ENCODE data around the gene USP24.
A peak's percentile ranks its signal among the peaks of the same experiment; 100 is the strongest.
"Not testable (repeated sequence)": the region's sequence is repeated elsewhere in the genome, so short reads cannot be mapped to it uniquely, and the experiment has no call there.

Gene USP24

DNA sequence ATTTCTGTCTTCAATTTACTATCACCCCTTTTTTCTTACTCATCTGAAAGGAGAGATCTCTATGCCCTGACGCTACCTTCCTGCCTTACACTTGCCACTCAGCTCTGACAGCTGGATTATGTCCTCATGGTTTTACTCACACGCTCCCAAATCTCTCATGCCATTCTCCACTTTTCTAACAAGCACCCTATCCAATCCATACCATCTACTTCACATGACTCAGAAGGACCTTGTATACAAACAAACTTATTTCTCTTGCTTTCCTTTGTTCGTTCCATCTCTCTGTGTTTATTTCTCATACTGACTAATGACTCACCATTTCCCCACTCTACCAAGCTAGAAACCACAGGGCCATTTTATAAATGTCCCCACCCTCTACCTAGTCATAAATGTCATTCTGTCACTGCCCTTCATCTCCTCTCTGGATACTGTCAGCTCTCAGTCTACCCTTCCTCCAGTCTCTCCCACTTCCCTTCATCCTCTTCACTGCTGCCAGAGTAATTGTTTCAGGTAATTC is 87.3 kb downstream of the USP24 start:
- H3K4me3 Mint-ChIP-seq, result no peak overlapping the region

DNA sequence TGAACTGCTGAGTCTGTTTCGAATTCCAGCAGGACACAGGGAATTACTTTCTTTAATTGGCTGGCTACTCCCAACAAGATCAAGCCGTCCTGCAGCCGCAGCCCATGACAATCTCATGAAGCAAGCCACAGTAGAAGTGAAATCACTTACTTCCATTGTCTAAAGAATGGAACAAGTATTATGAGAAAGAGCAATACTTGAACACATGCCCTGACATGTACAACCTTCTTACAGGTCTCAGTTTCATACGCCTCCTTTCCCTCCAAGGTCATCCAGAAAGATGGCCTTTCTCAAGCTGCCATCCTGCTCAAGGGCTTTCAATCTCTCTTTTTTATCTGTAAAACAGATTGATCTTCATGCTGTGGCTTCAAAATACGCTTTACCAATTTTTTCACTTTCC is 90.7 kb downstream of the USP24 start:
- H3K9me3 Mint-ChIP-seq, result peaks cover 7% of the 10 kb centered on the region
- H3K27ac Mint-ChIP-seq, result no peak overlapping the region
- H3K4me1 Mint-ChIP-seq, result no peaks in the 10 kb centered on the region
- no peak overlapping the region for H3K4me3 Mint-ChIP-seq
- peaks cover 91% of the 10 kb centered on the region for H3K36me3 Mint-ChIP-seq (ENCODE audit: low read depth)
- H3K27me3 Mint-ChIP-seq (ENCODE audit: low read depth), result no peaks in the 10 kb centered on the region
- TF ChIP-seq, protein P1, sequence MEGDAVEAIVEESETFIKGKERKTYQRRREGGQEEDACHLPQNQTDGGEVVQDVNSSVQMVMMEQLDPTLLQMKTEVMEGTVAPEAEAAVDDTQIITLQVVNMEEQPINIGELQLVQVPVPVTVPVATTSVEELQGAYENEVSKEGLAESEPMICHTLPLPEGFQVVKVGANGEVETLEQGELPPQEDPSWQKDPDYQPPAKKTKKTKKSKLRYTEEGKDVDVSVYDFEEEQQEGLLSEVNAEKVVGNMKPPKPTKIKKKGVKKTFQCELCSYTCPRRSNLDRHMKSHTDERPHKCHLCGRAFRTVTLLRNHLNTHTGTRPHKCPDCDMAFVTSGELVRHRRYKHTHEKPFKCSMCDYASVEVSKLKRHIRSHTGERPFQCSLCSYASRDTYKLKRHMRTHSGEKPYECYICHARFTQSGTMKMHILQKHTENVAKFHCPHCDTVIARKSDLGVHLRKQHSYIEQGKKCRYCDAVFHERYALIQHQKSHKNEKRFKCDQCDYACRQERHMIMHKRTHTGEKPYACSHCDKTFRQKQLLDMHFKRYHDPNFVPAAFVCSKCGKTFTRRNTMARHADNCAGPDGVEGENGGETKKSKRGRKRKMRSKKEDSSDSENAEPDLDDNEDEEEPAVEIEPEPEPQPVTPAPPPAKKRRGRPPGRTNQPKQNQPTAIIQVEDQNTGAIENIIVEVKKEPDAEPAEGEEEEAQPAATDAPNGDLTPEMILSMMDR (IDR thresholded peaks at IDR 0.05; ENCODE audit: unreplicated experiment in 3 of 3), result no peak

More for the DNA sequence above, 87.3 kb downstream of the USP24 start:
- peak overlapping the region in 2 of 3 experiments; percentile 25 to 93 for H3K27ac Mint-ChIP-seq
- peaks cover 7% of the 10 kb centered on the region for H3K9me3 Mint-ChIP-seq
- TF ChIP-seq, protein P1 (IDR thresholded peaks at IDR 0.05; ENCODE audit: unreplicated experiment in 3 of 3), result no peak
- peaks cover 87% of the 10 kb centered on the region for H3K36me3 Mint-ChIP-seq (ENCODE audit: low read depth)
- no peaks in the 10 kb centered on the region for H3K4me1 Mint-ChIP-seq
- no peaks in the 10 kb centered on the region for H3K27me3 Mint-ChIP-seq (ENCODE audit: low read depth)

DNA sequence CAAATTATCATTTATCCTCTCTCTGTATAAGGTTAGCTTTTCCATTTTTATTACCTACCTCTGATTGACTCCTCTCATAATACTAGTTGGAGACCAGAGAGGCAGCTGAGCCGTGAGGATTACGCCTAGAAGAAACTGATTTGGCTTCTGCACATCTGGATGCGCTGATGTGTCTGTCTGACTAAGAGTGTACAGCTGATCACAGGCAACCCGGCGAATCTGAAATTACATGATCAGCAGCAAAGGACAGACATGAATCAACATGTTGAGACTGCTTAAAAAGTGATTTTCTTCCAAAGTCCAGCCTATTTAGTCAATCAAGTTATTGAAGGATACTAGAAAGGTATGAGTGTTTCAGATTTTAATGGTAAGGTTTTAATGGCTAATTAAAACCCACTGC is 94.6 kb downstream of the USP24 start:
- Mint-ChIP-seq H3K36me3 (ENCODE audit: low read depth) (peaks cover 92% of the 10 kb centered on the region), H3K4me1 (no peaks in the 10 kb centered on the region), H3K9me3 (peaks cover 13% of the 10 kb centered on the region), H3K27me3 (ENCODE audit: low read depth) (no peaks in the 10 kb centered on the region), H3K27ac (no peak overlapping the region), H3K4me3 (no peak overlapping the region)
- TF ChIP-seq, protein P1 (IDR thresholded peaks at IDR 0.05; ENCODE audit: unreplicated experiment in 3 of 3), result no peak

DNA sequence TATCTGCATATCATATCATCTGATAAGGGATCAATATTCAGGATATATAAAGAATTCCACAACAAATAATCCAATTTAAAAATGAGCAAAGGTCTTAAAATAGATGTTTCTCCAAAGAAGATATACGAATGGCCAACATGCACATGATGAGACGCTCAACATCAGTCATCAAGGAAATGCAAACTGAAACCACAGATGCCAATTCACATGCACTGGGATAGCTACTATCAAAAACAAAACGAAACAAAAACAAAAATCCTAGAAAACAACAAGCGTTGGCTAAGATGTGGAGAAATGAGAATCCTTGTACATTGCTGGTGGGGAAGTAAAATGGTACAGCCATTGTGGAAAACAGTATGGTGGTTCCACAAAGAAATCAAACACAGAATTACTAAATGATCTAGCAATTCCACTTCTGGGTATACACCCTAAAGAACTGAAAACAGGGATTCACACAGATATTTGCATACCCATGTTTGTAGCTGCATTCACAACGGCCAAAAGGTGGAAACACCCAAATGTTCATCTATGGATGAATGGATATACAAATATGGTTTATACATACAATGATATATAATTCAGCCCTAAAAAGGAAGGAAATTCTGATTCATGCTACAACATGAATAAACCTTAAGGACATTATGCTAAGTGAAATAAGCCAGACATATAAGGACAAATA is 96.4 kb downstream of the USP24 start:
- no peak overlapping the region for H3K27ac Mint-ChIP-seq
- H3K36me3 Mint-ChIP-seq (ENCODE audit: low read depth), result peaks cover 93% of the 10 kb centered on the region
- H3K27me3 Mint-ChIP-seq (ENCODE audit: low read depth), result no peaks in the 10 kb centered on the region
- H3K9me3 Mint-ChIP-seq, result peaks cover 27% of the 10 kb centered on the region
- H3K4me3 Mint-ChIP-seq, result no peak overlapping the region
- no peaks in the 10 kb centered on the region for H3K4me1 Mint-ChIP-seq
- TF ChIP-seq, protein P1 (IDR thresholded peaks at IDR 0.05; ENCODE audit: unreplicated experiment in 3 of 3), result no peak

DNA sequence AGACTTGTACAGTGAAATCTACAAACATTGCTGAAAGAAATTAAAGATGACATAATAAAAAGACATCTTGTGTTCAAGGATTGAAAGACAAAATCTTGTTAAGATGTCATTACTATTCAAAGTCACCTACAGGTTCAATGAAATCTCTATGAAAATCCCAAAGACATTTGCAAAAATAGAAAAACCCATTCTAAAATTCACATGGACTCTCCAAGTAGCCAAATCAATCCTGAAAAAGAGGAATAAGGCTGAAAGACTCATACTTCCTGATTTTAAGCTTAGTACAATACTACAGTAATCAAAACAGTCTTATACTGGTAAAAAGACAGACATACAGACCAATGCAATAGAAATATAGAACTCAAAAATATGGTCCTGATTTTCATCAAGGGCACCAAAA is 97.2 kb downstream of the USP24 start:
- H3K27ac Mint-ChIP-seq, result no peak overlapping the region
- H3K4me3 Mint-ChIP-seq, result no peak overlapping the region
- H3K36me3 Mint-ChIP-seq (ENCODE audit: low read depth), result peaks cover 95% of the 10 kb centered on the region

DNA sequence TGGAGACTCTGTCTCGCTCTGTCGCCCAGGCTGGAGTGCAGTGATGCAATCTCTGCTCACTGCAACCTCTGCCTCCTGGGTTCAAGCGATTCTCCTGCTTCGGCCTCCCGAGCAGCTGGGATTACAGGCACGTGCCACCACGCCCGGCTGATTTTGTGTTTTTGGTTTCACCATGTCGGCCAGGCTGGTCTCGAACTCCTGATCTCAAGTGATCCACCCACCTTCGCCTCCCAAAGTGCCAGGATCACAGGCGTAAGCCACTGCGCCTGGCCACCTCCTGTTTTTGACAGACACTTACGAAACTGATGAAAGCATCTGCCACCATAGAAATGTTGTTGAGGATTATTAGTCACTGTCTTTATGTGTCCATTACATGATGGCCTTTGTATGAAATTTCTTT is 106.2 kb downstream of the USP24 start:
- H3K27ac Mint-ChIP-seq; H3K4me1 Mint-ChIP-seq; H3K4me3 Mint-ChIP-seq; H3K27me3 Mint-ChIP-seq (ENCODE audit: low read depth): not testable (repeated sequence)
- peaks cover 17% of the 10 kb centered on the region for H3K9me3 Mint-ChIP-seq
- H3K36me3 Mint-ChIP-seq (ENCODE audit: low read depth), result peaks cover 94% of the 10 kb centered on the region

More for the DNA sequence above, 97.2 kb downstream of the USP24 start:
- TF ChIP-seq, protein P1 (IDR thresholded peaks at IDR 0.05; ENCODE audit: unreplicated experiment in 3 of 3), result no peak
- Mint-ChIP-seq H3K27me3 (ENCODE audit: low read depth) (no peaks in the 10 kb centered on the region), H3K9me3 (peaks cover 36% of the 10 kb centered on the region), H3K4me1 (no peaks in the 10 kb centered on the region)

Measured in nephron (organoid).